SK-N-SH treated with all-trans-retinoic acid at 6 μM for 48 hours (cell line): ENCODE results near the gene CELA1.

Source experiments
- ATAC-seq: fragments of 200-7000 bp; cut with Tn5 transposase; 3 replicates; pipeline ENCODE4 v1.9.1; 2020; ENCODE audit warnings: mild to moderate bottlenecking, moderate library complexity
- ARNTL ChIP-seq: fragments of 450-650 bp; formaldehyde crosslinking; IDR thresholded peaks from 2 replicates; pipeline ENCODE4 v1.5.0; 2020; ENCODE audit warnings: low read depth, mild to moderate bottlenecking, moderate library complexity, borderline replicate concordance
- BACH2 ChIP-seq: fragments of 250-450 bp; sonication (Bioruptor Pico); IDR thresholded peaks from 2 replicates; pipeline ENCODE4 v1.9.0; 2021; ENCODE audit warnings: mild to moderate bottlenecking, borderline replicate concordance
- CSDC2 ChIP-seq: fragments of 250-450 bp; sonication (Bioruptor Pico); IDR thresholded peaks from 2 replicates; pipeline ENCODE4 v1.5.0; 2020; ENCODE audit warnings: mild to moderate bottlenecking, moderate library complexity
- ESRRG ChIP-seq: fragments of 250-450 bp; sonication (Bioruptor Pico); IDR thresholded peaks from 2 replicates; pipeline ENCODE4 v1.6.1; 2021; ENCODE audit warnings: mild to moderate bottlenecking
- GLIS3 ChIP-seq: fragments of 250-450 bp; sonication (Bioruptor Pico); IDR thresholded peaks from 2 replicates; pipeline ENCODE4 v1.5.0; 2020; ENCODE audit warnings: mild to moderate bottlenecking, moderate library complexity
- OSR1 ChIP-seq: fragments of 250-450 bp; sonication (Bioruptor Pico); IDR thresholded peaks from 2 replicates; pipeline ENCODE4 v1.8.0; 2022; ENCODE audit warnings: moderate library complexity, mild to moderate bottlenecking, inconsistent platforms
- PATZ1 ChIP-seq: fragments of 250-450 bp; sonication (Bioruptor Pico); IDR thresholded peaks from 2 replicates; pipeline ENCODE4 v1.8.0; 2020; ENCODE audit warnings: mild to moderate bottlenecking, moderate library complexity, borderline replicate concordance
- PPARA ChIP-seq: fragments of 250-450 bp; sonication (Bioruptor Pico); IDR thresholded peaks from 2 replicates; pipeline ENCODE4 v1.5.0; 2020; ENCODE audit warnings: mild to moderate bottlenecking, borderline replicate concordance
- TCF4 ChIP-seq: fragments of 250-450 bp; sonication (Bioruptor Pico); IDR thresholded peaks from 2 replicates; pipeline ENCODE4 v1.8.0; 2021; ENCODE audit warnings: mild to moderate bottlenecking, moderate library complexity, borderline replicate concordance
- TOX ChIP-seq: fragments of 250-450 bp; sonication (Bioruptor Pico); IDR thresholded peaks from 2 replicates; pipeline ENCODE4 v1.8.0; 2021; ENCODE audit warnings: mild to moderate bottlenecking, moderate library complexity, borderline replicate concordance
- ZC3H10 ChIP-seq: fragments of 250-450 bp; sonication (Bioruptor Pico); IDR thresholded peaks from 2 replicates; pipeline ENCODE4 v1.5.1; 2021; ENCODE audit warnings: mild to moderate bottlenecking, moderate library complexity
- ZFP3 ChIP-seq: fragments of 250-450 bp; sonication (Bioruptor Pico); IDR thresholded peaks from 2 replicates; pipeline ENCODE4 v1.5.0; 2020; ENCODE audit warnings: mild to moderate bottlenecking, moderate library complexity
- ZFP30 ChIP-seq: fragments of 450-650 bp; formaldehyde crosslinking; IDR thresholded peaks from 2 replicates; pipeline ENCODE4 v1.5.0; 2022; ENCODE audit warnings: mild to moderate bottlenecking, moderate library complexity
- ZNF565 ChIP-seq: fragments of 450-650 bp; formaldehyde crosslinking; conservative IDR thresholded peaks from 2 replicates; pipeline ENCODE4 v1.5.0; 2020; ENCODE audit warnings: low read depth, mild to moderate bottlenecking, moderate library complexity
- ZNF8 ChIP-seq: fragments of 450-650 bp; formaldehyde crosslinking; IDR thresholded peaks from 2 replicates; pipeline ENCODE4 v1.5.0; 2020; ENCODE audit warnings: mild to moderate bottlenecking, moderate library complexity
- TF ChIP-seq, protein P1 (sequence below): fragments of 250-450 bp; sonication (Bioruptor Pico); IDR thresholded peaks from 2 replicates; pipeline ENCODE4 v1.8.0; 2021; ENCODE audit warnings: low read depth, mild to moderate bottlenecking, moderate library complexity, borderline replicate concordance
- TF ChIP-seq, protein P2 (sequence below): fragments of 250-450 bp; sonication (Bioruptor Pico); IDR thresholded peaks from 2 replicates; pipeline ENCODE4 v1.5.1; 2021; ENCODE audit warnings: mild to moderate bottlenecking, moderate library complexity
- TF ChIP-seq, protein P3 (sequence below): fragments of 250-450 bp; sonication (Bioruptor Pico); IDR thresholded peaks from 2 replicates; pipeline ENCODE4 v1.5.1; 2020; ENCODE audit warnings: low read depth, mild to moderate bottlenecking, moderate library complexity

CELA1 gene

GRCh38 chr12:51377099-51377984, 30.9 kb upstream of the CELA1 start:
- no peak for TF ChIP-seq TCF4
- TF ChIP-seq ZFP3 (CRISPR knock-in tag) = no peak
- no peak for TF ChIP-seq OSR1 (CRISPR knock-in tag)
- TF ChIP-seq ZC3H10 (CRISPR knock-in tag) = no peak
- TF ChIP-seq ZFP30 (CRISPR knock-in tag) = no peak
- TF ChIP-seq BACH2 (CRISPR knock-in tag) = no peak
- TF ChIP-seq PPARA (CRISPR knock-in tag) = no peak
- TF ChIP-seq, protein P1, sequence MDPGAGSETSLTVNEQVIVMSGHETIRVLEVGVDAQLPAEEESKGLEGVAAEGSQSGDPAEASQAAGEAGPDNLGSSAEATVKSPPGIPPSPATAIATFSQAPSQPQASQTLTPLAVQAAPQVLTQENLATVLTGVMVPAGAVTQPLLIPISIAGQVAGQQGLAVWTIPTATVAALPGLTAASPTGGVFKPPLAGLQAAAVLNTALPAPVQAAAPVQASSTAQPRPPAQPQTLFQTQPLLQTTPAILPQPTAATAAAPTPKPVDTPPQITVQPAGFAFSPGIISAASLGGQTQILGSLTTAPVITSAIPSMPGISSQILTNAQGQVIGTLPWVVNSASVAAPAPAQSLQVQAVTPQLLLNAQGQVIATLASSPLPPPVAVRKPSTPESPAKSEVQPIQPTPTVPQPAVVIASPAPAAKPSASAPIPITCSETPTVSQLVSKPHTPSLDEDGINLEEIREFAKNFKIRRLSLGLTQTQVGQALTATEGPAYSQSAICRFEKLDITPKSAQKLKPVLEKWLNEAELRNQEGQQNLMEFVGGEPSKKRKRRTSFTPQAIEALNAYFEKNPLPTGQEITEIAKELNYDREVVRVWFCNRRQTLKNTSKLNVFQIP (CRISPR knock-in tag) = no peak
- no peak for TF ChIP-seq ZNF8
- no peak for TF ChIP-seq TOX (CRISPR knock-in tag)
- TF ChIP-seq, protein P2, sequence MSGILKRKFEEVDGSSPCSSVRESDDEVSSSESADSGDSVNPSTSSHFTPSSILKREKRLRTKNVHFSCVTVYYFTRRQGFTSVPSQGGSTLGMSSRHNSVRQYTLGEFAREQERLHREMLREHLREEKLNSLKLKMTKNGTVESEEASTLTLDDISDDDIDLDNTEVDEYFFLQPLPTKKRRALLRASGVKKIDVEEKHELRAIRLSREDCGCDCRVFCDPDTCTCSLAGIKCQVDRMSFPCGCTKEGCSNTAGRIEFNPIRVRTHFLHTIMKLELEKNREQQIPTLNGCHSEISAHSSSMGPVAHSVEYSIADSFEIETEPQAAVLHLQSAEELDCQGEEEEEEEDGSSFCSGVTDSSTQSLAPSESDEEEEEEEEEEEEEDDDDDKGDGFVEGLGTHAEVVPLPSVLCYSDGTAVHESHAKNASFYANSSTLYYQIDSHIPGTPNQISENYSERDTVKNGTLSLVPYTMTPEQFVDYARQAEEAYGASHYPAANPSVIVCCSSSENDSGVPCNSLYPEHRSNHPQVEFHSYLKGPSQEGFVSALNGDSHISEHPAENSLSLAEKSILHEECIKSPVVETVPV (CRISPR knock-in tag) = no peak
- no peak for ATAC-seq

DNA sequence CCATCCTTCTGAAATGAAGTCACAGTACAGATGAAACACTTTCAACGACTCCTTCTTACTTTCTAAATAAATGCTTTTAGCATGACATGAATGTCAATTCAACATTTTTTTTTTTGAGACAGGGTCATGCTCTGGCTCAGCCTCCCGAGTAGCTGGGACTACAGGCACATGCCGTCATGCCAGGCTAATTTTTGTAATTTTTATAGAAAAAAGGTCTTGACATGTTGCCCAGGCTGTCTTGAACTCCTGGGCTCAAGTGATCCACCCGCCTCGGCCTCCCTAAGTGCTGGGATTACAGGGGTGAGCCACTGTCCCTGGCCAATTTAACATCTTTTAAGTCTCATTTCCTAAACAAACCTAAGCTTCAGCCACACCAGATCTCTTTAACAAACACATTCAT, 28.4 kb upstream of the CELA1 start:
- ATAC-seq = no peak

More for the DNA sequence above, 28.4 kb upstream of the CELA1 start:
- TF ChIP-seq, protein P1 (CRISPR knock-in tag) = no peak
- TF ChIP-seq PPARA (CRISPR knock-in tag) (no peak), GLIS3 (CRISPR knock-in tag) (no peak), PATZ1 (CRISPR knock-in tag) (no peak), ESRRG (CRISPR knock-in tag) (no peak), ZFP30 (CRISPR knock-in tag) (no peak), ZFP3 (CRISPR knock-in tag) (no peak), ARNTL (no peak), ZC3H10 (CRISPR knock-in tag) (no peak), ZNF8 (no peak), CSDC2 (CRISPR knock-in tag) (no peak), BACH2 (CRISPR knock-in tag) (no peak), TCF4 (no peak), ZNF565 (CRISPR knock-in tag) (no peak)
- TF ChIP-seq, protein P3, sequence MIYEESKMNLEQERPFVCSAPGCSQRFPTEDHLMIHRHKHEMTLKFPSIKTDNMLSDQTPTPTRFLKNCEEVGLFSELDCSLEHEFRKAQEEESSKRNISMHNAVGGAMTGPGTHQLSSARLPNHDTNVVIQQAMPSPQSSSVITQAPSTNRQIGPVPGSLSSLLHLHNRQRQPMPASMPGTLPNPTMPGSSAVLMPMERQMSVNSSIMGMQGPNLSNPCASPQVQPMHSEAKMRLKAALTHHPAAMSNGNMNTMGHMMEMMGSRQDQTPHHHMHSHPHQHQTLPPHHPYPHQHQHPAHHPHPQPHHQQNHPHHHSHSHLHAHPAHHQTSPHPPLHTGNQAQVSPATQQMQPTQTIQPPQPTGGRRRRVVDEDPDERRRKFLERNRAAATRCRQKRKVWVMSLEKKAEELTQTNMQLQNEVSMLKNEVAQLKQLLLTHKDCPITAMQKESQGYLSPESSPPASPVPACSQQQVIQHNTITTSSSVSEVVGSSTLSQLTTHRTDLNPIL (CRISPR knock-in tag) = no peak
- TF ChIP-seq, protein P2 (CRISPR knock-in tag) = no peak
